OCI-LY3 (cell line): ENCODE results near the gene OR8J1.

Experiments used
- H2AFZ ChIP-seq: fragments of 200-600, 300-600 bp; shearing (Covaris generic); 2 replicates; pipeline ENCODE4 v1.6.0; 2014; ENCODE audit warnings: antibody characterized with exemption, low read depth, low read length
- H3K27ac ChIP-seq: fragments of 200-600, 300-600 bp; sonication (generic); 2 replicates; pipeline ENCODE4 v1.5.1; 2014; ENCODE audit warnings: mild to moderate bottlenecking, low read length, moderate library complexity, mixed read lengths
- H3K27me3 ChIP-seq: fragments of 200-600, 300-600 bp; sonication (generic); 2 replicates; pipeline ENCODE4 v1.6.1; 2014; ENCODE audit warnings: low read depth, low read length, mixed read lengths
- H3K36me3 ChIP-seq: fragments of 200-600, 300-600 bp; sonication (generic); replicated peaks from 2 replicates; pipeline ENCODE3; 2014; ENCODE audit warnings: low read depth, low read length, mixed read lengths
- H3K4me1 ChIP-seq: fragments of 300-600, 200-600 bp; sonication (generic); 2 replicates; pipeline ENCODE4 v1.6.1; 2014; ENCODE audit warnings: low read length, mixed read lengths
- H3K4me2 ChIP-seq: fragments of 200-600, 300-600 bp; sonication (generic); 2 replicates; pipeline ENCODE4 v1.6.1; 2014; ENCODE audit warnings: low read length, mixed read lengths
- H3K4me3 ChIP-seq: fragments of 300-600, 200-600 bp; sonication (generic); 2 replicates; pipeline ENCODE4 v1.5.1; 2014; ENCODE audit warnings: antibody characterized with exemption, mild to moderate bottlenecking, low read length, moderate library complexity
- H3K79me2 ChIP-seq: fragments of 300-600, 200-600 bp; shearing (Covaris generic); 2 replicates; pipeline ENCODE4 v1.6.1; 2014; ENCODE audit warnings: mild to moderate bottlenecking, low read length, mixed read lengths
- H3K9ac ChIP-seq: fragments of 300-600, 200-600 bp; shearing (Covaris generic); 2 replicates; pipeline ENCODE4 v1.6.0; 2014; ENCODE audit warnings: mild to moderate bottlenecking, low read length, moderate library complexity
- H3K9me3 ChIP-seq: fragments of 200-600, 300-600 bp; shearing (Covaris generic); 2 replicates; pipeline ENCODE4 v1.6.1; 2014; ENCODE audit warnings: low read length, mixed read lengths; ENCODE audit not compliant: insufficient read depth
- H4K20me1 ChIP-seq: fragments of 200-600, 300-600 bp; sonication (generic); 2 replicates; pipeline ENCODE4 v1.6.1; 2016; ENCODE audit warnings: low read length, mixed read lengths; ENCODE audit not compliant: insufficient read depth
- EZH2phosphoT487 ChIP-seq: fragments of 200-600 bp; shearing (Covaris generic); IDR thresholded peaks from 2 replicates; pipeline ENCODE4 v1.6.1; 2018; ENCODE audit warnings: antibody characterized with exemption, mixed run types, low read depth
- TF ChIP-seq, protein P1 (sequence below): fragments of 200-600, 300-600 bp; sonication (generic); IDR thresholded peaks from 2 replicates; pipeline ENCODE4 v1.5.1; 2014; ENCODE audit warnings: antibody characterized with exemption, low read length, low read depth

OR8J1 gene

DNA sequence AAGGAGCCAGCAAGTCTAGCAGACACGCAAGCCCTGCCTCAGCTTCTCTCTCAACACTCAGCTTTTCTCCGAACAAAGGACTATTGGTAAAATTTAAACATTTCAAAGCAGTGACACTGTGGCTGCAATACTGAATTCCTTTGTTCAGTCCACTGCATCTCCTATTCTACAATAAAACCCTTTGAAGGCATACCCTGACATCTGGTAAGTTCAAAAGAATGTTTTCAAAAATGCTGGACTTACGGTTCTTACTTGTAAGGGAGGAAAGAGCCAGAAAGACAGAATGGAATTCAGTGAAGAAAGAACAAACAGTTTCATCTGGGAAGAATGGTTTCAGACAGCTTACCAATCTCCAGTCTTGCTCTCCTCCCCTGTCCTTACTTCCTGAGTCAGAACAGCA is 20.9 kb upstream of the OR8J1 start:
- H3K9ac ChIP-seq = no peak overlapping the region
- H3K79me2 ChIP-seq = no peaks in the 10 kb centered on the region
- no peaks in the 10 kb centered on the region for H3K9me3 ChIP-seq
- no peaks in the 10 kb centered on the region for H4K20me1 ChIP-seq
- H3K4me1 ChIP-seq = no peaks in the 10 kb centered on the region
- no peak overlapping the region for H3K27ac ChIP-seq
- H3K36me3 ChIP-seq = no peaks in the 10 kb centered on the region
- no peaks in the 10 kb centered on the region for H3K27me3 ChIP-seq
- H3K4me2 ChIP-seq = no peak overlapping the region
- no peak overlapping the region for H3K4me3 ChIP-seq
- H2AFZ ChIP-seq = no peak overlapping the region
- no peak for TF ChIP-seq EZH2phosphoT487
- TF ChIP-seq, protein P1, sequence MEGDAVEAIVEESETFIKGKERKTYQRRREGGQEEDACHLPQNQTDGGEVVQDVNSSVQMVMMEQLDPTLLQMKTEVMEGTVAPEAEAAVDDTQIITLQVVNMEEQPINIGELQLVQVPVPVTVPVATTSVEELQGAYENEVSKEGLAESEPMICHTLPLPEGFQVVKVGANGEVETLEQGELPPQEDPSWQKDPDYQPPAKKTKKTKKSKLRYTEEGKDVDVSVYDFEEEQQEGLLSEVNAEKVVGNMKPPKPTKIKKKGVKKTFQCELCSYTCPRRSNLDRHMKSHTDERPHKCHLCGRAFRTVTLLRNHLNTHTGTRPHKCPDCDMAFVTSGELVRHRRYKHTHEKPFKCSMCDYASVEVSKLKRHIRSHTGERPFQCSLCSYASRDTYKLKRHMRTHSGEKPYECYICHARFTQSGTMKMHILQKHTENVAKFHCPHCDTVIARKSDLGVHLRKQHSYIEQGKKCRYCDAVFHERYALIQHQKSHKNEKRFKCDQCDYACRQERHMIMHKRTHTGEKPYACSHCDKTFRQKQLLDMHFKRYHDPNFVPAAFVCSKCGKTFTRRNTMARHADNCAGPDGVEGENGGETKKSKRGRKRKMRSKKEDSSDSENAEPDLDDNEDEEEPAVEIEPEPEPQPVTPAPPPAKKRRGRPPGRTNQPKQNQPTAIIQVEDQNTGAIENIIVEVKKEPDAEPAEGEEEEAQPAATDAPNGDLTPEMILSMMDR = no peak

DNA sequence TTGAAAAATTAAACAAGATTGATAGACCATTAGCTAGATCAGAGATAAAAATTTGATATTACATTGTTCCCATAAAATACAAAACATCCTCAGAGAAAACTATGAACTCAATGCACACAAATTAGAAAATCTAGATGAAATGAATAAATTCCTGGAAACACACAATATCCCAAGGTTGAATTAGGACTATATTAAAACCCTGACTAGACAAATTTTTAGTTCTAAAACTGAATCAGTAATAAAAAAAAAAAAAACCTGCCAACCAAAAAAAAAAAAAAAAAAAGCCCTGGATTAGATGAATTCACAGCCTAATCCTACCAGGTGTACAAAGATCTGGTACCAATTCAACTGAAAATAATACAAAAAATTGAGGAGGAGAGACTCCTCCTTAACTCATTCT is 13.8 kb upstream of the OR8J1 start:
- Histone ChIP-seq H3K79me2 (no peaks in the 10 kb centered on the region), H3K4me1 (no peaks in the 10 kb centered on the region), H3K9me3 (no peaks in the 10 kb centered on the region), H3K27ac (no peak overlapping the region), H3K4me2 (no peak overlapping the region), H3K27me3 (no peaks in the 10 kb centered on the region), H4K20me1 (no peaks in the 10 kb centered on the region), H3K36me3 (no peaks in the 10 kb centered on the region), H3K9ac (no peak overlapping the region), H3K4me3 (no peak overlapping the region), H2AFZ (no peak overlapping the region)
- TF ChIP-seq, protein P1 = no peak
- no peak for TF ChIP-seq EZH2phosphoT487

DNA sequence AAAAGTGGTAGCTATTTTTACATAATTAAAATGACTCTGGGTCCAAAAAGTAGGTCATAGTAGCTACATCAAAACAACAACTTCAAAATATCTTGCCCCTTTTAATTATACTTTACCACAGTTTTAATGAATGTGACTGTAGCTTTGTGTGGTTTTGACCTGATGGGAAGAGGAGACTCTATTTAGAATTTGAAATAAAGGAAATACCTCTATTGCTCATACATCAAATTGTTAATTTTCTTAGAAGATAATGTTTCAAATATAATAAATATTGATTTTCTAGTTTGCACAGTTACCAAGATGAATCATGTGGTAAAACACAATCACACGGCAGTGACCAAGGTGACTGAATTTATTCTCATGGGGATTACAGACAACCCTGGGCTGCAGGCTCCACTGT is 8.4 kb upstream of the OR8J1 start, which contains the start of gene OR8K1:
Gene OR8K1 (plus strand): TSS at position 301 of the 400 bp plus-strand sequence. CDS start 0 bp downstream, at position 301.
- no peak within 1 kb of the TSS for H3K27ac ChIP-seq
- no peaks in the 10 kb centered on the region for H3K27me3 ChIP-seq
- no peaks in the 10 kb centered on the region for H3K9me3 ChIP-seq
- no peaks in the 10 kb centered on the region for H3K36me3 ChIP-seq
- TF ChIP-seq, protein P1 = no peak
- TF ChIP-seq EZH2phosphoT487 = no peak
- no peak within 1 kb of the TSS for H2AFZ ChIP-seq
- no peaks in the 10 kb centered on the region for H4K20me1 ChIP-seq
- no peaks in the 10 kb centered on the region for H3K79me2 ChIP-seq
- H3K4me2 ChIP-seq = no peak within 1 kb of the TSS
- no peak within 1 kb of the TSS for H3K9ac ChIP-seq
- no peaks in the 10 kb centered on the region for H3K4me1 ChIP-seq
- H3K4me3 ChIP-seq = no peak within 1 kb of the TSS

DNA sequence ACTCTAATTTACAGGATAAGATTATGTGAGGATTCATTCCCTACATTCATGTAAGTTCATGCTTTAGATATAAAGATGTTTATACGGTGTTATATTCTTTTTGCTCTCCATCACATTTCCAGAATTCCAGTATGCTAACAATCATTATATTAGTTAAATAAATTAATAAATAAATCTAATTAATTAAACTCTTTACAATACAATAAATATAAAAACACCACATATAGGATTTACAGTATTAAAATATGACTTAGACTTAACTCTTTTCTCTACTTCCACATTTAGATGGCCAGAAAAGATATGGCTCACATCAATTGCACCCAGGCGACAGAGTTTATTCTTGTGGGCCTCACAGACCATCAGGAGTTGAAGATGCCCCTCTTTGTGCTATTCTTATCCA is 21.2 kb downstream of the OR8J1 start, which contains the start of gene OR8U1:
Gene OR8U1 (plus strand): TSS at position 301 of the 400 bp plus-strand sequence. CDS start 0 bp downstream, at position 301.
- Histone ChIP-seq H3K27me3 (no peaks in the 10 kb centered on the region), H2AFZ (no peak within 1 kb of the TSS), H4K20me1 (no peaks in the 10 kb centered on the region), H3K36me3 (no peaks in the 10 kb centered on the region), H3K27ac (no peak within 1 kb of the TSS), H3K9me3 (no peaks in the 10 kb centered on the region), H3K4me1 (no peaks in the 10 kb centered on the region), H3K4me3 (no peak within 1 kb of the TSS), H3K4me2 (no peak within 1 kb of the TSS), H3K79me2 (no peaks in the 10 kb centered on the region), H3K9ac (no peak within 1 kb of the TSS)
- no peak for TF ChIP-seq EZH2phosphoT487
- TF ChIP-seq, protein P1 = no peak
